BJ (cell line): ENCODE data around the gene PKLR. TPM values are rescaled to one million over a fixed set of nuclear protein-coding genes. Genes with fewer than 3 reads are reported as not detected.

Experiments used
- CTCF ChIA-PET: fragments of 350-600 bp; formaldehyde crosslinking; extraction: SDS; loops from one replicate; lab custom pipeline; 2021; ENCODE audit warnings: antibody characterized with exemption, inconsistent platforms; lab: Yijun Ruan, JAX
- POLR2A ChIA-PET: fragments of 300-600 bp; sonication (Branson Sonifier 250); formaldehyde crosslinking; extraction: SDS; loops from one replicate; lab custom pipeline; 2021; ENCODE audit warnings: antibody characterized with exemption; lab: Charles Lee
- DNase-seq: peaks from one replicate; pipeline ENCODE4 v3.0.0-alpha.2; 2011; ENCODE audit warnings: low read depth
- H3K27me3 ChIP-seq: 2 replicates; pipeline ENCODE4 v1.6.0; 2011; ENCODE audit warnings: low read length; ENCODE audit not compliant: control insufficient read depth, insufficient read depth
- H3K36me3 ChIP-seq: 2 replicates; pipeline ENCODE4 v1.5.1; 2011; ENCODE audit warnings: low read length; ENCODE audit not compliant: control insufficient read depth, insufficient read depth
- H3K4me3 ChIP-seq: 2 replicates; pipeline ENCODE4 v1.5.1; 2011; ENCODE audit warnings: low read depth, mild to moderate bottlenecking, control low read depth, low read length
- polyA plus RNA-seq: library from polyadenylated mRNA; depleted of rRNA; stranded (reverse); fragments of >200 nt; gene quantifications from 2 replicates; pipeline ENCODE4 v1.2.3, GENCODE V29; 2011
- TF ChIP-seq, protein P1 (sequence below): IDR thresholded peaks from 2 replicates; pipeline ENCODE4 v1.5.1; 2011; ENCODE audit warnings: low read depth, mild to moderate bottlenecking, control low read depth, inconsistent platforms, low read length, moderate library complexity; ENCODE audit not compliant: insufficient read depth

Gene PKLR
- polyA plus RNA-seq, 1 experiment = 0.02 TPM

DNA sequence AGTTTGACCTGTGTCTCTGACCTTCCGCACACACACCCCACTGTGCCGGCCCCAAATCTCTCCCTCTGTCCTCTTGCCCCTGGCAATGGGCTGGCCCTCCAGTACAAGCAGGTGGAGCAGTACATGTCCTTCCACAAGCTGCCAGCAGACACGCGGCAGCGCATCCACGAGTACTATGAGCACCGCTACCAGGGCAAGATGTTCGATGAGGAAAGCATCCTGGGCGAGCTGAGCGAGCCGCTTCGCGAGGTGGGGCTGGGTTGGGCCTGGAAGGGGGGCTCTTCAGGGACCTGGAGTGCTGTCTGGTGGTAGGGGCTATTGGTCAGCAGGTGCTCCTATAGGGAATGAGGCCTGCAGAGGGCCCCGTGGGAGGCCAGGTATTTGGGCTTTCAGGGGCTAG is 16.2 kb downstream of the PKLR start:
- TF ChIP-seq, protein P1, sequence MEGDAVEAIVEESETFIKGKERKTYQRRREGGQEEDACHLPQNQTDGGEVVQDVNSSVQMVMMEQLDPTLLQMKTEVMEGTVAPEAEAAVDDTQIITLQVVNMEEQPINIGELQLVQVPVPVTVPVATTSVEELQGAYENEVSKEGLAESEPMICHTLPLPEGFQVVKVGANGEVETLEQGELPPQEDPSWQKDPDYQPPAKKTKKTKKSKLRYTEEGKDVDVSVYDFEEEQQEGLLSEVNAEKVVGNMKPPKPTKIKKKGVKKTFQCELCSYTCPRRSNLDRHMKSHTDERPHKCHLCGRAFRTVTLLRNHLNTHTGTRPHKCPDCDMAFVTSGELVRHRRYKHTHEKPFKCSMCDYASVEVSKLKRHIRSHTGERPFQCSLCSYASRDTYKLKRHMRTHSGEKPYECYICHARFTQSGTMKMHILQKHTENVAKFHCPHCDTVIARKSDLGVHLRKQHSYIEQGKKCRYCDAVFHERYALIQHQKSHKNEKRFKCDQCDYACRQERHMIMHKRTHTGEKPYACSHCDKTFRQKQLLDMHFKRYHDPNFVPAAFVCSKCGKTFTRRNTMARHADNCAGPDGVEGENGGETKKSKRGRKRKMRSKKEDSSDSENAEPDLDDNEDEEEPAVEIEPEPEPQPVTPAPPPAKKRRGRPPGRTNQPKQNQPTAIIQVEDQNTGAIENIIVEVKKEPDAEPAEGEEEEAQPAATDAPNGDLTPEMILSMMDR = no peak
- no peak for DNase-seq
- POLR2A ChIA-PET = no interaction called here
- CTCF ChIA-PET = interaction anchor here (0.6 kb wide), 1 partner anchor 1125 kb away, joined by 3 read pairs; no protein-coding TSS in a partner anchor
- H3K4me3 ChIP-seq = no peak overlapping the region
- no peaks in the 10 kb centered on the region; the same call in 1 of the 2 replicates for H3K36me3 ChIP-seq
- no peaks in the 10 kb centered on the region for H3K27me3 ChIP-seq

DNA sequence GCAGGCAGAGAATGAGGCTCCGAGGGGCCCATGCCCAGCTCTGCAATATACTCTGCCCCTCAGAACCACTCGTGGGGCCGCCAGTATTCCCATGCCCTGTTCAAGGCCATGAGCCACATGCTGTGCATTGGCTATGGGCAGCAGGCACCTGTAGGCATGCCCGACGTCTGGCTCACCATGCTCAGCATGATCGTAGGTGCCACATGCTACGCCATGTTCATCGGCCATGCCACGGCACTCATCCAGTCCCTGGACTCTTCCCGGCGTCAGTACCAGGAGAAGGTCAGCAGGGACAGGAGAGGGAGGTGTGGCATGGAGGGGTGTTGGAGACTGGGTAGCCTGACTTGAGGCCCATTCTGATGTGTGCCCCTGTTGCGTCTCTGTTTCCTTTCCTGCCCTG is 16.8 kb downstream of the PKLR start:
- TF ChIP-seq, protein P1 = no peak
- H3K27me3 ChIP-seq = no peaks in the 10 kb centered on the region
- ChIA-PET CTCF (no interaction called here), POLR2A (no interaction called here)
- no peak overlapping the region for H3K4me3 ChIP-seq
- DNase-seq = no peak
- H3K36me3 ChIP-seq = no peaks in the 10 kb centered on the region; the same call in 1 of the 2 replicates

DNA sequence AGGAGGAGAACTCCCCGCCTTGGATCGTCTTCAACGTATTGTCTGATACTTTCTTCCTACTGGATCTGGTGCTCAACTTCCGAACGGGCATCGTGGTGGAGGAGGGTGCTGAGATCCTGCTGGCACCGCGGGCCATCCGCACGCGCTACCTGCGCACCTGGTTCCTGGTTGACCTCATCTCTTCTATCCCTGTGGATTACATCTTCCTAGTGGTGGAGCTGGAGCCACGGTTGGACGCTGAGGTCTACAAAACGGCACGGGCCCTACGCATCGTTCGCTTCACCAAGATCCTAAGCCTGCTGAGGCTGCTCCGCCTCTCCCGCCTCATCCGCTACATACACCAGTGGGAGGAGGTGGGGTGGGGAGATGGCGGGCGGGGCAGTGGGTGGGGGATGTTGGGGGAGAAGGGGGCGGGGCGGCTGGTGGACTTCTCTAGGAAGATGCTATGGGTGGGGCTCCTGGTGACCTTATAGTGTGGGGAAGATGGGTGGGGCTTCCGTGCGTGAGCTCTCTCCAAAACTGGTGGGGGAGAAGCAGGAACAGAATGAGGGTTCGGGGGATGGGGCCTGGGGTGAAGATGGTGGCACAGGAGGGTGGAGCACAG is 18.6 kb downstream of the PKLR start:
- POLR2A ChIA-PET = no interaction called here

DNA sequence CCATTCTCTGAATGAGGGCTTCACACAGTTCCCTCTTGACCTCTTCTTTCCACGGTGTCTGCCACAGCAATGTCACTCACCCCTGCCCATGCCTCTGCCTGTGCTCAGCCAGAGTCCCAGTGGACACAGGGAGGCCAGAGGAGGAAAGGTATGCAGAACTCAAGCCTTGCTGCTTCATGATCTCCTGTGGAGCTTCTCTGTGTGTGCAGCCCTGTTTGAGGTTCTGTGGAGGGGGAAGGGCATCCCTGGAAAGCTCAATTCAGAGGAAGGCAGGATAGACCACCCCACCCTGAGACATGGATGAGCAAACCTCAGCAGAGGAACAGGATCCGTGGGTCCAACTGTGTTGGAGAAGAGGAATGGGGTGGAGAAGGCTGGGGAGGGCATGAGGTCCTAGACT is 22.0 kb downstream of the PKLR start:
- TF ChIP-seq, protein P1 = no peak
- Histone ChIP-seq H3K4me3 (no peak overlapping the region), H3K27me3 (no peaks in the 10 kb centered on the region), H3K36me3 (no peaks in the 10 kb centered on the region; the same call in 1 of the 2 replicates)
- CTCF ChIA-PET = interaction anchor here (0.6 to 2.6 kb wide), 7 partner anchors 18 to 369 kb away, joined by 3 to 9 read pairs (median 5); no protein-coding TSS in a partner anchor
- DNase-seq = no peak
- POLR2A ChIA-PET = no interaction called here

More for the DNA sequence above, 18.6 kb downstream of the PKLR start:
- DNase-seq = no peak
- H3K4me3 ChIP-seq = no peak overlapping the region
- no peaks in the 10 kb centered on the region; the same call in 1 of the 2 replicates for H3K36me3 ChIP-seq
- no peaks in the 10 kb centered on the region for H3K27me3 ChIP-seq
- CTCF ChIA-PET = interaction anchor here (0.8 to 1.0 kb wide), 2 partner anchors 25 to 40 kb away, joined by 3 read pairs; no protein-coding TSS in a partner anchor
- TF ChIP-seq, protein P1 = no peak

DNA sequence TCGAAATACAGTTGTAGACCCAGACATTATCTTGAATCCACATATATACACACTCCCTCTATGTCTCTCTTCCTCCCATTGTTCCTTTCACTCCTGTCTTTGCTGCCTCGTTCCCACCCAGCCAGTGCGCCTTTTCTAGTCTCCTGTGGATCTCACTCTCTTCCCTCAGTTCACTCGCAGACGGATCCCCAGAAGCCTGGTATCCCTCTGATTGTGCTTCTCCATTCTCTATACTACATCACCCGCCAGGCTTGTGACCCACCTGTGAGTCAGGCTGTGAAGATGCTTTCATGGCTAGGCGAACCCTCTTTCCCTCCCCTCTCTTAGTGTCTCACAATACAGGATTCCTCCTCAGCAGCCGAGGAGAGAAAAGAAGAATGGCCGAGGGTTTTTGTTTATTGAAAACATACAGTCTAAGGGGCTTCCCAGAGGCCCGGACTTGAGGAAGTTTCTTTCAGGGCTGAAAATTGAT is 22.5 kb downstream of the PKLR start:
- TF ChIP-seq, protein P1 = no peak
- CTCF ChIA-PET = interaction anchor here (1.0 to 2.6 kb wide), 7 partner anchors 19 to 369 kb away, joined by 3 to 12 read pairs (median 8); no protein-coding TSS in a partner anchor
- POLR2A ChIA-PET = no interaction called here
- H3K36me3 ChIP-seq = no peaks in the 10 kb centered on the region; the same call in 1 of the 2 replicates
- no peak for DNase-seq
- H3K27me3 ChIP-seq = no peaks in the 10 kb centered on the region
- no peak overlapping the region for H3K4me3 ChIP-seq
